DND-41 (cell line): ENCODE measurements around the gene DGKG.

ENCODE experiments used
- ATAC-seq: fragments of 200-7000 bp; cut with Tn5 transposase; 3 replicates; pipeline ENCODE4 v1.9.1; 2021; ENCODE audit warnings: low read depth; ENCODE audit not compliant: insufficient read depth
- DNase-seq: peaks from one replicate; pipeline ENCODE4 v3.0.0-alpha.2; 2020
- H2AFZ ChIP-seq: 2 replicates; pipeline ENCODE4 v1.6.0; 2012; ENCODE audit warnings: low read depth, low read length
- H3K27ac ChIP-seq: 2 replicates; pipeline ENCODE4 v1.5.1; 2012; ENCODE audit warnings: low read length, inconsistent platforms
- H3K27me3 ChIP-seq: fragments of 200-600 bp; sonication (generic); 2 replicates; pipeline ENCODE4 v1.6.0; 2012; ENCODE audit warnings: low read length, mild to moderate bottlenecking, inconsistent platforms; ENCODE audit not compliant: insufficient read depth, poor library complexity
- H3K36me3 ChIP-seq: 2 replicates; pipeline ENCODE4 v1.5.1; 2012; ENCODE audit warnings: low read length, inconsistent platforms; ENCODE audit not compliant: insufficient read depth
- H3K4me1 ChIP-seq: 2 replicates; pipeline ENCODE4 v1.5.1; 2012; ENCODE audit warnings: mild to moderate bottlenecking, low read length; ENCODE audit not compliant: insufficient read depth
- H3K4me2 ChIP-seq: 2 replicates; pipeline ENCODE4 v1.6.0; 2012; ENCODE audit warnings: mild to moderate bottlenecking, moderate library complexity, low read length, inconsistent platforms; ENCODE audit not compliant: insufficient read depth
- H3K4me3 ChIP-seq, 2 experiments: fragments of 200-600 bp in 1 of 2; shearing (Covaris generic) in 1 of 2; 2 replicates each; pipeline ENCODE4 v1.5.1; 2012 to 2016; ENCODE audit warnings: inconsistent platforms in 2 of 2, low read length in 2 of 2, mild to moderate bottlenecking in 2 of 2, low read depth in 1 of 2, moderate library complexity in 1 of 2
- H3K79me2 ChIP-seq: 2 replicates; pipeline ENCODE4 v1.6.0; 2012; ENCODE audit warnings: low read length, inconsistent platforms; ENCODE audit not compliant: insufficient read depth
- H3K9ac ChIP-seq: 2 replicates; pipeline ENCODE4 v1.6.0; 2012; ENCODE audit warnings: low read depth, mild to moderate bottlenecking, inconsistent platforms, low read length, moderate library complexity
- H3K9me3 ChIP-seq: 2 replicates; pipeline ENCODE4 v1.5.1; 2012; ENCODE audit warnings: low read length, moderate library complexity, mild to moderate bottlenecking, inconsistent platforms; ENCODE audit not compliant: insufficient read depth, severe bottlenecking
- H4K20me1 ChIP-seq: 2 replicates; pipeline ENCODE4 v1.6.0; 2012; ENCODE audit warnings: low read length; ENCODE audit not compliant: insufficient read depth
- CTCF ChIP-seq: IDR thresholded peaks from 2 replicates; pipeline ENCODE4 v1.5.1; 2012; ENCODE audit warnings: borderline replicate concordance, low read length, moderate library complexity, mild to moderate bottlenecking; ENCODE audit not compliant: poor library complexity, severe bottlenecking; ENCODE audit errors: extremely low read depth
- EZH2 ChIP-seq: IDR thresholded peaks from 3 replicates; pipeline ENCODE4 v1.6.1; 2012; ENCODE audit warnings: borderline replicate concordance, low read depth, mild to moderate bottlenecking, moderate library complexity, low read length, inconsistent platforms; ENCODE audit not compliant: severe bottlenecking

Gene DGKG

GRCh38 chr3:186354100-186354499 is 7.9 kb downstream of the DGKG start:
- no peak overlapping the region for H3K4me2 ChIP-seq
- DNase-seq (no peak), ATAC-seq (no peak)
- no peak overlapping the region for H3K27ac ChIP-seq
- H4K20me1 ChIP-seq, result no peaks in the 10 kb centered on the region
- no peaks in the 10 kb centered on the region for H3K4me1 ChIP-seq
- no peaks in the 10 kb centered on the region for H3K79me2 ChIP-seq
- H3K4me3 ChIP-seq, result no peak overlapping the region
- H3K9me3 ChIP-seq, result no peaks in the 10 kb centered on the region
- no peak for TF ChIP-seq EZH2
- no peak for TF ChIP-seq CTCF
- no peaks in the 10 kb centered on the region for H3K27me3 ChIP-seq
- no peaks in the 10 kb centered on the region for H3K36me3 ChIP-seq
- no peak overlapping the region for H2AFZ ChIP-seq
- H3K9ac ChIP-seq, result no peak overlapping the region

- TF ChIP-seq CTCF, result no peak
- TF ChIP-seq EZH2, result no peak
- ATAC-seq (no peak), DNase-seq (no peak)
- Histone ChIP-seq H3K27me3 (no peaks in the 10 kb centered on the region), H3K27ac (no peak overlapping the region), H3K9me3 (no peaks in the 10 kb centered on the region), H3K36me3 (no peaks in the 10 kb centered on the region), H3K4me1 (no peaks in the 10 kb centered on the region), H3K4me3 (no peak overlapping the region), H2AFZ (no peak overlapping the region), H3K79me2 (no peaks in the 10 kb centered on the region), H3K4me2 (no peak overlapping the region), H3K9ac (no peak overlapping the region), H4K20me1 (no peaks in the 10 kb centered on the region)
Observed at GRCh38 chr3:186352369-186352768, 9.7 kb downstream of the DGKG start.

- no peak for DNase-seq
- Histone ChIP-seq H3K27ac (no peak overlapping the region), H3K4me3 (no peak overlapping the region), H2AFZ (no peak overlapping the region), H3K27me3 (peaks cover 6% of the 10 kb centered on the region), H3K4me1 (no peaks in the 10 kb centered on the region), H3K4me2 (no peak overlapping the region), H3K36me3 (no peaks in the 10 kb centered on the region), H3K9me3 (no peaks in the 10 kb centered on the region), H3K79me2 (no peaks in the 10 kb centered on the region), H3K9ac (no peak overlapping the region), H4K20me1 (no peaks in the 10 kb centered on the region)
- TF ChIP-seq CTCF, result no peak
- TF ChIP-seq EZH2, result no peak
- ATAC-seq, result no peak
Observed at GRCh38 chr3:186342197-186342596, 19.8 kb downstream of the DGKG start.

- no peak overlapping the region for H3K4me2 ChIP-seq
- ATAC-seq (no peak), DNase-seq (no peak)
- TF ChIP-seq CTCF (no peak), EZH2 (no peak)
- H3K27ac ChIP-seq, result no peak overlapping the region
- H3K79me2 ChIP-seq, result no peaks in the 10 kb centered on the region
- no peaks in the 10 kb centered on the region for H3K9me3 ChIP-seq
- no peaks in the 10 kb centered on the region for H3K4me1 ChIP-seq
- H4K20me1 ChIP-seq, result no peaks in the 10 kb centered on the region
- H3K36me3 ChIP-seq, result no peaks in the 10 kb centered on the region
- peaks cover 9% of the 10 kb centered on the region for H3K27me3 ChIP-seq
- no peak overlapping the region for H2AFZ ChIP-seq
- H3K4me3 ChIP-seq, result no peak overlapping the region
- H3K9ac ChIP-seq, result no peak overlapping the region
Observed at GRCh38 chr3:186340204-186340603, 21.8 kb downstream of the DGKG start.
